NCI-H345 (cell line): ENCODE measurements around the gene SLC16A6.
"Not testable (repeated sequence)": the region's sequence is repeated elsewhere in the genome, so short reads cannot be mapped to it uniquely, and the experiment has no call there.

Experiments used
- DNase-seq: peaks from one replicate; lab custom pipeline; 2025; lab: John Stamatoyannopoulos, UW

The SLC16A6 gene, protein sequence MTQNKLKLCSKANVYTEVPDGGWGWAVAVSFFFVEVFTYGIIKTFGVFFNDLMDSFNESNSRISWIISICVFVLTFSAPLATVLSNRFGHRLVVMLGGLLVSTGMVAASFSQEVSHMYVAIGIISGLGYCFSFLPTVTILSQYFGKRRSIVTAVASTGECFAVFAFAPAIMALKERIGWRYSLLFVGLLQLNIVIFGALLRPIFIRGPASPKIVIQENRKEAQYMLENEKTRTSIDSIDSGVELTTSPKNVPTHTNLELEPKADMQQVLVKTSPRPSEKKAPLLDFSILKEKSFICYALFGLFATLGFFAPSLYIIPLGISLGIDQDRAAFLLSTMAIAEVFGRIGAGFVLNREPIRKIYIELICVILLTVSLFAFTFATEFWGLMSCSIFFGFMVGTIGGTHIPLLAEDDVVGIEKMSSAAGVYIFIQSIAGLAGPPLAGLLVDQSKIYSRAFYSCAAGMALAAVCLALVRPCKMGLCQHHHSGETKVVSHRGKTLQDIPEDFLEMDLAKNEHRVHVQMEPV

DNA sequence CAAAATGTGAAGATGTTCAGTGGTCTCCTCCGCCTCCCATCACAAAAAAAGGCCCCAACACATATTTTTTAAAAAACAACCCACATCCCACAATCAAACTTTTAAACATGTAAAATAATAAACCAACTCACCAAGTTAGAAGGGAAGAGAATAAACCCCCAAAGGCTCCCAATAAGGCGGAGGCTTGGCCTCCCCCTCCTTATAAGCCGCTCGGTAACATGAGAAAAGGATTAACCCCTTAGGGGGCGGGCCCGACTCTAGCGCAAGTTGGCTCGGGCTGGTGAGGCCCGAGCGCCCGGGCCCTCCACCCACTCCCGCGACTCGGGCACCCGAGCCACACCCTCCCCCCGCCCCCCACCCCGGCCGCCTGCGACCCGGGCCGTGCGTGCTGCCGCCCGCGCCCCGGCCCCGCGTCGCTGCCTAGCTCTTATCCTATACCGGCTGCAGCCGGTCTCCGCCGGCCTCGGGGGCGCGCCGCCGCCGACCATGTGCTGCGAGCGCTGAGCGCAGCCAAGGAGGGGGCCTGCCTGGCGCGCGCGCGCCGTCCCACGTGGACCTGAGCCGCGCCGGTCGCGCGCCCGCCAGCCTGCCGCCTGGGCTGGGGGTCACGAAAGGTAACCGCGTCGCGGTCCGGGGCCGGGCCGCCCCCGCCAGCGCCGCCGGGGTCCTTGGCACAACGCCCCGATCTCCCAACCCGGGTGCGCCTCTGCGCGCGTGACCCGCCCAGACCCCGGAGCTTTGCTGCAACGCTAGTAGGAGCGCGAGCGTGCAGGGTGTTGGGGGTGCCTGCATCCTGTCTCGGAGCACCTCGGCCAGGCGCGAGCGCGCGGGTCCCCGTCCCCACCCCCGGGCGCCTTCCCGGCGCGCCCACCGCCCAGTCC is at the start of gene SLC16A6, which contains the start of gene ARSG:
Gene SLC16A6, minus strand, starts transcription at position 173 of the 881 bp plus-strand sequence. CDS start 12,807 bp downstream, outside the sequence.
Gene ARSG, plus strand, starts transcription at position 541 of the 881 bp plus-strand sequence. CDS start 15,999 bp downstream, outside the sequence.
- peak; percentile 77 for DNase-seq

DNA sequence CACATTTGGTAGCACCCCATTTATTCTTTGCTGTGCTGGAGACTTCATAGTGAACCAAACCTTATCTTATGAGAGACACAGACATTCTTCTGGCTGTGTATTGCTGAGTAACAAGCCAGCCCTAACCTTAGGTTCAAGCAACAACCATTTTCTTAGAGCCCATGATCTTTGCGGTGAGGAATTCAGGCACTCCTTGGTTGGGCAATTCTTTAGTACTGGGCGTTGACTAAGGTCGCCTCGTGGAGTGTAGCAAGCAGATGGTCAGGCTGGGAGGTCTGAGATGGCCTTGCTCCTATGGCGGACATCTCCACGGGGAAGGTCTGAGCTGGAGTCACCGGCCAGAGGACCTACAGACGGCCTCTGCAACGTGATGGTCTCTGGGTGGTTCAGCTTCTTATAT is 43.5 kb upstream of the SLC16A6 start:
- DNase-seq: no peak

DNA sequence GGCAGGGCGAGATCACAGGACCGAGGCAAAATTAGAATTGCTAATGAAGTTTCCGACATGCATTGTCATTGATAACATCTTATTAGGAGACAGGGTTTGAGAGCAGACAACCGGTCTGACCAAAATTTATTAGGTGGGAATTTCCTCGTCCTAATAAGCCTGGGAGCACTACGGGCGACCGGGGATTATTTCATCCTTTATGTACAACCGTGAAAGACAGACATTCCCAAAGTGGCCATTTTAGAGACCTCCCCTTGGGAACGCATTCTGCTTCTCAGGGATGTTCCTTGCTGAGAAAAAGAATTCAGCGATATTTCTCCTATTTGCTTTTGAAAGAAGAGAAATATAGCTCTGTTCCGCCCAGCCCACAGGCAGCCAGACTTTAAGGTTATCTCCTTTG is 41.0 kb upstream of the SLC16A6 start:
- not testable (repeated sequence) for DNase-seq

DNA sequence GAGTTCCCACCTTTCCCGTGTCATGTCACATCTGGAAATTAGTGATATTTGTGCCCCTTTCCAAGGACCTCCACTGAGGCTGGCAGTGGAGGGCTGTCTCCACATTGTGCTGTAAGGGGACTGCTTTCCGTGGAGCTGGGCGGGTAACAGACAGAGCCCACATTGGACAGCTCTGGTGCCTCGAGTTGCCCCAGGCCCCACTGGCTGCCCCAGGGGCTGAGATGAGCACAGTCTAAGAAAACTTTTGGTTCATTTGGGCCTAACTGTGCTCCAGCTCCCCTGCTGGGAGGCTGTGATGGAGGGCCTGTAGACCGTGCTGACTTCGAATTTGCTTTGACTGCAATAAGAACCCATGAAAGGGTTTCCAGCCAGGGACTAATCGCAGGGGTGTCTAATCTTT is 38.4 kb upstream of the SLC16A6 start:
- DNase-seq: no peak

DNA sequence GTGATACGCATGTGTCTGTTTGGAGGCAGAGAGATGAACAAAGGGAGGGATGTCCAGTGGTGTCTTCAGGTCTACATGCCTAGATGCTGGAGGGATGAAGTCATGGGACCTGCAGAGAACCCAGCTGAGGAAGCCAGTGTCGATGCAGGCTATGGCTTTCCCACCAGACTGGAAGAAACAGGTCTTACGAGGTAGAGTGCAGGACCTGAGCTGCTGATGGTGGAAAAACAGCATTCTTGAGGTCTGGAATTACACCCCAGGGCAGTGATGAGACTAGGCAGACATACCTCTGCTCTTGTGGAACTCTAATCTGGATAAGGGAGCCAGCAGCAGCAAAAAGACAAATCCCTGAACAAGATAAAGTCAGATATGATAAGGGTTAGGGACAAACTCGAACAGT is 37.7 kb upstream of the SLC16A6 start:
- no peak for DNase-seq

DNA sequence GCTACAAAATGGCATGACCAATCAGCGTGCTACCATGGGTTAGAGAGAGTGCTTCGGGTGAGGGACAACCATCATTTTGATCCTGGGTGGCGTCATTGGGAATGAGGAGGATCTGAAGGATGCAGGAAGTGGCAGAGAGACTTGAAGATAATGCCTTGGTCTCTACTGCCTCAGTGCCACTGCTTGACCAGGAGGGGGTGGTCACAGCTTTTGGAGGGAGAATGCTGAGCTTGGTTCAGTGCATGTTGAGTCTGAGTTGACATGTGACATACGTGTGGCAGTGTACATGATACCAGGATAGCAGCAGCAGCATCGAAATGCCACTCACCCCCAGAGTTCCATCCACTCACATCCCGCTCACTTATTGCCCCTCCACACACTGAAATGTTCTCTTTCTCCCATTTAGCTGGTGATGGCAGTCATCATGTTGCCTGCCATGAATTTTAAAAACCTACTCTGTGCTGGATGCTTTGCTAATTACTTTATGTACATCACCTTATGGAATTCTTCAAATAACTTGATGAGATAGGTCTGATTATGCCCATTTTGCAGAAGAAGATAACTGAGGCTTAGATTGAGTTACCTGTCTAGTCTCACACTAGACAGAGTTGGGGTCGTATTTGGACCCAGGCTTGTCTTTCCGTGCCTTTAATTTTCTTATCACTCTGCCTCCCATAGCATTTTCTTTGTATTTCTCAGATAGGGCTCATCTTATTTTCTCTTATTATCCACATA is 37.1 kb upstream of the SLC16A6 start:
- DNase-seq: no peak

DNA sequence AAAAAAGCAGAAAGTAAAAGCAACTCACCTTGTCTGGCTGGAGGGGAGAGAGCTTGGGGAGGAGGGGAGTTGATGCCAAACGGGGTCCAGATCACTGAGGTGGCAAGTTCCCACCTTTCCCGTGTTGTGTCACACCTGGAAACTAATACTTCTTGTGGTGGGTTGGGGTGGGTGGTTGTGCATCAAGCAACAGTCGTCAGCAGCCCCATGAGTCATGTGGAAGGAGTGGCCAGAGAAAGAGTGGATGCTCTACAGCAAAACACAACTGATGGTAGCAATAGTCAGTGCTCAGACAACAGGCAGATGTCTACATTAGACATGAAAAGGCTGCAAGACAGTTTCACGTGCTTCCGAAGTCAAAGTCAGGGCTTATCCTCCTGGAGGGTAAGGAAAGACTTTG is 35.8 kb upstream of the SLC16A6 start:
- no peak for DNase-seq

DNA sequence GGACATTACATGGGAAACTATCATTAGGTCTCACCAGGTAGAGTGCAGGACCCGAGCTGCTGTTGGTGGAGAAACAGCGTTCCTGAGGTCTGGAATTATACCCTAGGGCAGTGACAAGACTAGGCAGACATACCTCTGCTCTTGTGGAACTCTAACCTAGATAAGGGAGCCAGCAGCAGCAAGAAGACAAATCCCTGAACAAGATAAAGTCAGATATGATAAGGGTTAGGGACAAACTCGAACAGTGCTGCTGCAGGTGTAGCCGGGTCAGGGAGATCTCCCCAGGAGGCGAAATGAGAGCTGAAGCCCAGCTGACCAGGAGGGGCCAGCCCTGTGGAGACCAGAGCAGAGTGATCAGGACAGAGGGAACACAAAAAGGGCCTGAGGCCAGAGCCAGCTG is 35.0 kb upstream of the SLC16A6 start:
- no peak for DNase-seq

DNA sequence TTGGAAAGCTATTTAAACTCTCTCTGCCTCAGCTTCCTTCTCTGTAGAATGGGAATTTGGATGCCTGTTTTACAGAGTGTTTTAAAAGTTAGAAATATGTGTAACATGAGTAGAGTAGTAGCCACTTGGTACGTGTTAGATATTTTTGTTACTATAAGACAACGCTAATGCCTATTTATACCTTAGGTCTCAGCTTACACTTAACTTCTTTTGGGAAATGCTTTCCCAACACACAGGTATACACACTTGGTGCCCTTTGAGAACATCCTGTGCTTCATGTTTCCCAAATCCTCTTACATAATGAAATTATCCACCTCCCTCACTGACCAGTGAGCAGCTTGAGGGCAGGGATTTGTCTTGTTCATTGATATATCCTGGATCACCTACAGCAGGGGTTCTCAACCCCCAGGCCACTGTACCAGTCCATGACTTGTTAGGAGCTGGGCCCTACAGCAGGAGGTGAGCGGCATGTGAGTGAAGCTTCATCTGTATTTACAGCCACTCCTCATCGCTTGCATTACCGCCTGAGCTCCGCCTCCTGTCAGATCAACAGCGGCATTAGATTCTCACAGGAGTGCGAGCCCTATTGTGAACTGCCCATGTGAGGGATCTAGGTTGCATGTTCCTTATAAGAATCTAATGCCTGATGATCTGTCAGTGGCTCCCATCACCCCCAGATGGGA is 33.9 kb upstream of the SLC16A6 start:
- no peak for DNase-seq

DNA sequence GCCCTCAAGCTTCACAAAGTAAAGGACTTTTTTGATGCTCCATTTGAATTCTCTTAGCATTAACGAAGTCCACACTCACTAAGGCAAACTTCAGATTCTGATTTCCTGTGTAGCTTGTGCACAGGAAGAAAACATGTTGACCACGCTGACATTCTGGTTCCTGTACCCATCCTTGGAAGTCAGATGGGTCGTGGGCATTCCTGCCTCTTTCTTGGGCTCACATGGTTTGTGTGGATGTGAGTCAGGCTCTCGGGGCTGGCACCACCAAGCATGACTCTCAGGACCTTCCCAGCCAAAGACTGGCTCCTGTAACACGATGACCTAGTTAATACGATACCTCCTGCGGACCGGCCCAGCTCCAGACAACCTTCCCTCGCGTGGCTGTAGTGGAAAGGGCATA is 33.2 kb upstream of the SLC16A6 start:
- DNase-seq: no peak

DNA sequence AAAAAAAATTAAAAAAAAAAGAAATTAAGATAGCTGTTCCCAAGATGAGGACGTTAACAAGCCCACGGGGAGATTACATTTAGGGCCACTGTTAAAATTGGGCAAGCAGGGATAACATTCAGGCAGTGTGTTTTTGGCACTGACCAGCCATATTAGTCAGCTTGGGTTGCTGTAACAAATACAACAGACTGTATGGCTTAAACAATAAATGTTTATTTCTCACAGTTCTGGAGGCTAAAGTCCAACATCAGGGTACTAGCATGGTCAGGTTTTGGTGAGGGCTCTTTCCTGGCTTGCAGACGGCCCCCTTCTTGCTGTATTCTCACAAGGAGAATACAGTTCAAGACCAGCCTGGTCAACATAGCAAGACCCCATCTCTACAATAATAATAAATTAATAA is 31.7 kb upstream of the SLC16A6 start:
- DNase-seq: no peak

DNA sequence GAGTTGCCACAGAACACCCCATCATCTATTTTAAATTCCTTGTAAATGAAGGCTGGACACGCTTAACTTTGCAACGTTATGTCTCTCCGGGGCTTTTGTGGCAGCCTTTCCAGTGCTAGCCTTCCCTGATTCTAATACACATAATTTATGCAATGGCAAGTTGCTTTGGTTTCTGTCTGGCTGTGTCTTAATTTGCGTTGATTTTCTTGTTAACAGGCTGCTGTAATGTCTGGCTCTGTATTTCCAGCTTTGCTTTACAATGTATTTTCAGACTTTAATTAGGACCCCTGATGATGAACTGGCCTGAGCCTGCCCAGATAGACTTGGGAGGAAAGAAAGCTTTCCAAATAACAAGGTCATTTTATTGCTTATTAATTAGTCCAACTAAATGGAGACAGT is 30.6 kb upstream of the SLC16A6 start:
- no peak for DNase-seq

DNA sequence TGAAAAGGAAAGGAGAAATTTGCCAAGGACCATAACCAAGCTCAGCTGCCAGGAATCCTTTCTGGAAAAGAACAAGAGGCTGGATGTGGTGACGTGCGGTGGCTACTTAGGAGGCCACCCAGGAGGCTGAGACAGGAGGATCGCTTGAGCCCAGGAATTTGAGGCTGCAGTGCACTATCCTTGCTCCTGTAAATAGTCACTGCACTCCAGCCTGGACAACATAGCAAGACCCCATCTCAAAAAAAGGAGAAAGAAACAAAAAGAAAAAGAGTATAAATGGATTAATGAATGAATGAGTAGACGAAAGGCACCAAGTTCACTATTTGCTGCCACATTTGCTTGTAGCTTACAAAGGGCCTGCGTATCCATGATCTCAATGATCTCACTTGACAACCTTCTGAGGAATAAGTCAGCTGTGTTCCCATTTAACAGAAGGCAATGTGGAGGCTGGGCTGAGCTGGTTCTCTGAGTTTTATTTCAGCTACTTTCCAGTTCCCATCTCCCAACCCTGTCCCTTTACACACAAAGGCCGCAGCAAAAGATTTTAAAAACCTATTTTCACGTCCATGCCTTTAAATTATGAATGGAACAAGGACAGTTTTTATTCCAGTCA is 30.1 kb upstream of the SLC16A6 start:
- no peak for DNase-seq

DNA sequence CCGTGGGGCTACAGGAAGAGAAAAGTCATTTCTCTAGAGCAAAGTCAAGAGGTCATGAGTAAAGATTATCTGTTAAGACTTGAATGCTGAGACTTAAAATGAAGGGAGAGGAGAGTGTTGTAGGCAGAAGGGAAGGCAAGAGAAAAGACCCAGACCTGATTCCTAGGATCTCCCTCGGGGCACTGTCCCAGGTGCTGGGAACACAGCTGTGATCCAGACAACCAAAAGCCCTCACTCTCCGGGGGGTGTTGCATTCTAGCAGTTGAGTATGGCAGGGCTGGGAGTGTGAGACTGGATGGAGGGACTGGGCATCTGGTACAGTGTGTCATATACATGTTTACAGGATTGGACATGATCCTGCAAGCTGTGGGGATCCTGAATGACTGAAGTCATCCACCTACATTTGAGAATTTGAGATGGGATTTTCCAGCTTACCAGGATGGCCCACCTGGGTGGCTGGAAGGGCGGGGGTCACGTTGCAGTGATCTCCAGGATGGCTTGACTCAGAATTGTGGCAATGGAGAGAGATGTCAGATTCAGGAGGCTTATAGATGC is 29.5 kb upstream of the SLC16A6 start:
- no peak for DNase-seq

DNA sequence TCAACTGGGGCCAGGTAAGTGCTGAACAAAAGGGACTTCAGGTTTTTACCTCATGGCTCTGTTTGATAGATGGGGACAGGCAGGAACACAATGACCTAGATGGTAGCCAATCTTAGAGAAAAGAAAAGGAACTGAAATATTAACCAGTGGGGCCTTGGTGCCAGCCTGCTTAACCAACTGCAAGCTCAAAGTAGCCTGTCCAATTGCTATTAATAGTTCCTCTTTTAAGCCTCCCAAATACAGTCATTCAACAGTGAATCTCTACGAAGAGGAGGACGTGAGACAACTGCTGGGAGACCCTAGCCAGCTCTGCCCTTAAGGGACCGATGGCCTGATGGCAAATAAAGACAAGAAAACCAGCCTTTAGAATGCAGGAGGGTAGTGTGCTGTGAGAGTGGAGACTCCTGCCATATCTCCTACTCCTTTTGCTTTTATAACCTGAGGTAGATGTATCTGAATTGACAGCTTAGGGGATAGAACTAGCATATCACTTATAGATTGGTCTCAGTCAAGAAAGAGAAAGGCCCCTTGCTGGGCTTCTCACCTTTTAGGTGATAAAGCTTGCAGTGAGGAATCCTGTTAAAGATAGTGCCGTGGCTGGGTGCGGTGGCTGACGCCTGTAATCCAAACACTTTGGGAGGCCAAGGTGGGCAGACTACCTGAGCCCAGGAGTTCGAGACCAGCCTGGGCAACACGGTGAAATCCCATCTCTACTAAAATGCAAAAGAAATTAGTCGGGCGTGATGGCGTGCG is 28.7 kb upstream of the SLC16A6 start:
- DNase-seq: no peak

DNA sequence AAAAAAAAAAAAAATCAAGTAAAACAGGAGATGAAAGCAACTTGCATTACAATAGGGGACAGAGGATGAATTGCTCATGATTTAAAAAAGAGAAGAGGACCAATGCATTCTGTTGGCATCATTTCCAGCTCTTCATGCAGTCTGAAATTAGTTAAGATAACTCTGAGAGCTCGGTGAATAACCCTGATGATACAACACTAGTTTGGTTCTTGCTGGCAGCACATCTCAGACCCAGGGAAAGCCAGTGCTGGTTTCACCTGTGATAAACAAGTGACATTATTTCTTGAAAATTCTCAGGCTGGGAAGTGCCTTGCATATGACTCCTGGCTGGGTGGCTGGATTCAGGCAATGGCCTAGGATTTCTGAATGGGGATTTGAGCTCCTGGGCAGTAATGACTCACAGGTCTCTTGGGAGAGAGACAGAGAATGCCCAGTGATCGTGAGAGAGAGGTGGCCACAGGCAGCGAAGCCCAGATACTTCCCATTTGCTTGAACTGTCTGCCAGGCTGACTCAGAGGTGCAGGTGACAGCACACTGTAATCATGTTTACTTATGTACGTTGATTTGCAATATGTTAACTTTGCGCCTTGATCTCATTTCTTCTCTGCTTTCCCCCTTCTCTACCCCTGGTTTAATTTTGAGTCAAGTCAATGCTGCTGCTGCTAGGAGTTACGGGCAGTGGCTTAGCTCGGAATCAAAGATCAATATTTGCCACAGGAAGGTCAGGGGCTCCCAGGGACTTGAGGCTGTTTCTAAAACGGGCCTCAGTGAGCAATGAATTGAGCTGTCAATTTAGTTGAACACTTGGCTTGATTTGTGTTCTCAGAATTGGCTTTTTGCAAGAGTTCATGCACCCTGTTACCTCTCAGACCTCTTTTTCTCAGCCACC is 27.4 kb upstream of the SLC16A6 start:
- DNase-seq: peak; percentile 9

DNA sequence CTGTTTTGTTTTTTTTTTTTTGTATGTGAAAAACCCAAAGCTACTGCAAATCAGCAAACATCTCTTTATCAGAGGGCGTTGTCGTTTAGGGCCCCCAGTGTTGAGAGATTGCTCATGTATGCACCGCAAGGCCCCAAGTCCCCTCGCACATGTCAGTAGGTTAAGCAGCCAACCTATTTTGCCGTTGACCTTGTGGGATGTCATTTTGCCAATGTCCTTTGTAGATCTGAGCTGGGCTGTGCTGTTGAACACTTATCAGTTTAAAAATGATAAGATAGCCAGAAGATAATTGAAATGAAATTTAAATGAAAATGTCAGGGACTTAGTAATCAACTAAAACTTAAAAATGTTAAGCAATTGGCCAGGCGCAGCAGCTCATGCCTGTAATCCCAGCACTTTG is 26.5 kb upstream of the SLC16A6 start:
- DNase-seq: no peak

DNA sequence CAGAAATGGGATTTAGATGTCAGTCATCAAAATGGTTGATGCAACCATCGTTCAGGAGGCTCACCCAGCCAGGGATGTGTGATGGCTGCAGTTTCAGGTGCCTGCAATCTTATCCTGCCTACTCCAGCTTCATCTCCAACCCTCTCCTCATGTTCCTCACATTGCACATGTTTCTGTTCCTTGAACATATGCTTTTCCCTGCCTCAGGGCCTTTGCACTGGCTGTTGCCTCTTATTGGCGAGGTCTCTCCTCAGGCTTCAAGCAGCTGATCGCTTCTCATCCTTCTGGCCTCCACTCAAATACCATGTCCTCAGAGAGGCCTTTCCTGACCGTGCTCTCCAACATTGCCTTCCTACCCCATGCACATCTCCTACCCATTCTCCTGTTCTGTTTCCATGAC is 25.0 kb upstream of the SLC16A6 start:
- DNase-seq: no peak
